ENCODE measurements around the gene TEKT3.

GRCh38 chr17:15382914-15383313 is 41.5 kb upstream of the TEKT3 start:
- TF ChIP-seq CTCF (IDR thresholded peaks at IDR 0.05) (no peak), ZFX (IDR thresholded peaks at IDR 0.05; ENCODE audit: borderline replicate concordance) (no peak)
